GM19099 (cell line): ENCODE results near the gene ST8SIA6.

Source experiments
- POLR2A ChIP-seq: IDR thresholded peaks from 3 replicates; pipeline ENCODE4 v1.6.1; 2011; ENCODE audit warnings: low read depth; ENCODE audit not compliant: insufficient read length; ENCODE audit errors: extremely low read depth

The ST8SIA6 gene

GRCh38 chr10:17352583-17352982 is 101.8 kb downstream of the ST8SIA6 start:
- no peak for TF ChIP-seq POLR2A

- TF ChIP-seq POLR2A = no peak
Measured at GRCh38 chr10:17351506-17351905, 102.9 kb downstream of the ST8SIA6 start.

- TF ChIP-seq POLR2A = no peak
Measured at GRCh38 chr10:17349717-17350116, 104.7 kb downstream of the ST8SIA6 start.

- no peak for TF ChIP-seq POLR2A
Measured at GRCh38 chr10:17348501-17349349, 105.7 kb downstream of the ST8SIA6 start.

GRCh38 chr10:17348011-17348500 is 106.3 kb downstream of the ST8SIA6 start:
- no peak for TF ChIP-seq POLR2A

GRCh38 chr10:17344206-17344605 is 110.2 kb downstream of the ST8SIA6 start:
- no peak for TF ChIP-seq POLR2A

GRCh38 chr10:17343118-17343517 is 111.3 kb downstream of the ST8SIA6 start:
- no peak for TF ChIP-seq POLR2A

GRCh38 chr10:17340144-17340829 is 114.1 kb downstream of the ST8SIA6 start:
- no peak for TF ChIP-seq POLR2A

- no peak for TF ChIP-seq POLR2A
Measured at GRCh38 chr10:17335065-17335464, 119.3 kb downstream of the ST8SIA6 start.

GRCh38 chr10:17330501-17330900 is 123.9 kb downstream of the ST8SIA6 start:
- no peak for TF ChIP-seq POLR2A

GRCh38 chr10:17326377-17326776 is 128.0 kb downstream of the ST8SIA6 start:
- TF ChIP-seq POLR2A = no peak

GRCh38 chr10:17316488-17317170 is 137.8 kb downstream of the ST8SIA6 start:
- TF ChIP-seq POLR2A = no peak

- no peak for TF ChIP-seq POLR2A
Measured at GRCh38 chr10:17309435-17309834, 145.0 kb downstream of the ST8SIA6 start.

- TF ChIP-seq POLR2A = no peak
Measured at GRCh38 chr10:17307123-17307522, 147.3 kb downstream of the ST8SIA6 start.

GRCh38 chr10:17292375-17292774 is 162.0 kb downstream of the ST8SIA6 start:
- no peak for TF ChIP-seq POLR2A
